ENCODE results near the gene RAD23A. TPM values are rescaled to one million over a fixed set of nuclear protein-coding genes. Genes with fewer than 3 reads are reported as not detected.

The RAD23A gene
- polyA plus RNA-seq (2013, experiment 1 of 2): 115 TPM
- polyA plus RNA-seq (2013, experiment 2 of 2): 115 TPM

- H3K27me3 ChIP-seq (ENCODE audit: control insufficient read depth in 3 of 3, insufficient read depth in 3 of 3, low read depth in 1 of 3, low read length in 3 of 3): no peaks in the 10 kb centered on the region
- H4K8ac ChIP-seq (ENCODE audit: low read depth, low read length): no peak within 1 kb of the TSS
- no peak within 1 kb of the TSS for H3K14ac ChIP-seq (ENCODE audit: low read length)
- no peak within 1 kb of the TSS for H2BK12ac ChIP-seq (ENCODE audit: low read length)
- H3K4me1 ChIP-seq (ENCODE audit: control insufficient read depth in 2 of 2, insufficient read depth in 1 of 2, low read depth in 1 of 2, low read length in 2 of 2): peaks cover 5 to 8% of the 10 kb centered on the region in 2 donors
- peaks cover 58 to 88% of the 10 kb centered on the region in 2 donors for H3K36me3 ChIP-seq (replicated peaks in 1 of 2; ENCODE audit: control insufficient read depth in 2 of 2, insufficient read depth in 2 of 2, low read length in 2 of 2)
- peak within 1 kb of the TSS; percentile 64 for H3K9ac ChIP-seq (ENCODE audit: low read depth, low read length, poor library complexity)
- H3K79me1 ChIP-seq (ENCODE audit: low read depth, low read length): peaks cover 5% of the 10 kb centered on the region
- peak within 1 kb of the TSS; percentile 88 for H2AK5ac ChIP-seq (ENCODE audit: low read depth, low read length)
- peak; percentile 99 for DNase-seq (ENCODE audit: low spot score)
- peak within 1 kb of the TSS; percentile 100 for H3K23ac ChIP-seq (ENCODE audit: low read depth, low read length, poor library complexity)
- peak within 1 kb of the TSS; percentile 59 for H3K4me2 ChIP-seq (ENCODE audit: insufficient read depth, low read length, poor library complexity, severe bottlenecking)
- peak within 1 kb of the TSS; percentile 80 to 84 for H3K4me3 ChIP-seq (ENCODE audit: low read length in 2 of 2)
- no peaks in the 10 kb centered on the region for H3K9me3 ChIP-seq (replicated peaks in 1 of 2; ENCODE audit: control insufficient read depth in 2 of 2, insufficient read depth in 1 of 2, low read depth in 1 of 2, low read length in 2 of 2)
- no CpG with 5 or more reads among the region's 62 CpGs for WGBS, 2 donors (ENCODE audit: extremely low coverage in 2 of 2, insufficient read length in 2 of 2, insufficient replicate concordance in 1 of 2)
- H3K4ac ChIP-seq (ENCODE audit: low read length): no peak within 1 kb of the TSS
- H3K18ac ChIP-seq (ENCODE audit: low read length): peak within 1 kb of the TSS; percentile 92
- peak within 1 kb of the TSS; percentile 68 for H2BK5ac ChIP-seq (ENCODE audit: low read length)
- peak within 1 kb of the TSS; percentile 96 for H3K27ac ChIP-seq (replicated peaks; ENCODE audit: low read length)
- H2BK15ac ChIP-seq (ENCODE audit: low read length): no peak within 1 kb of the TSS
- no peak within 1 kb of the TSS for H4K91ac ChIP-seq (ENCODE audit: low read depth, low read length, poor library complexity)
- H2BK120ac ChIP-seq (ENCODE audit: low read depth, low read length): no peak within 1 kb of the TSS
- H2AFZ ChIP-seq (ENCODE audit: low read length): peak within 1 kb of the TSS; percentile 77
Observed at GRCh38 chr19:12945479-12946091, at the start of gene RAD23A. Gene RAD23A (plus strand): TSS chr19:12945862. CDS start chr19:12945949, 87 bp downstream.

- H3K27me3 ChIP-seq (ENCODE audit: control insufficient read depth in 3 of 3, insufficient read depth in 3 of 3, low read depth in 1 of 3, low read length in 3 of 3): no peaks in the 10 kb centered on the region
- H3K4me2 ChIP-seq (ENCODE audit: insufficient read depth, low read length, poor library complexity, severe bottlenecking): no peak overlapping the region
- no peak overlapping the region for H4K8ac ChIP-seq (ENCODE audit: low read depth, low read length)
- no peak overlapping the region for H2BK120ac ChIP-seq (ENCODE audit: low read depth, low read length)
- no peak overlapping the region for H2AK5ac ChIP-seq (ENCODE audit: low read depth, low read length)
- peaks cover 39 to 66% of the 10 kb centered on the region in 2 donors for H3K36me3 ChIP-seq (replicated peaks in 1 of 2; ENCODE audit: control insufficient read depth in 2 of 2, insufficient read depth in 2 of 2, low read length in 2 of 2)
- peaks cover 7% of the 10 kb centered on the region for H3K79me1 ChIP-seq (ENCODE audit: low read depth, low read length)
- peak overlapping the region; percentile 32 for H2BK5ac ChIP-seq (ENCODE audit: low read length)
- no peak overlapping the region for H4K91ac ChIP-seq (ENCODE audit: low read depth, low read length, poor library complexity)
- no peak overlapping the region for H3K4ac ChIP-seq (ENCODE audit: low read length)
- H3K23ac ChIP-seq (ENCODE audit: low read depth, low read length, poor library complexity): no peak overlapping the region
- H3K4me1 ChIP-seq (ENCODE audit: control insufficient read depth in 2 of 2, insufficient read depth in 1 of 2, low read depth in 1 of 2, low read length in 2 of 2): peaks cover 3 to 4% of the 10 kb centered on the region in 2 donors
- H3K27ac ChIP-seq (replicated peaks; ENCODE audit: low read length): no peak overlapping the region
- H3K14ac ChIP-seq (ENCODE audit: low read length): no peak overlapping the region
- no peak for DNase-seq (ENCODE audit: low spot score)
- no peak overlapping the region for H2BK15ac ChIP-seq (ENCODE audit: low read length)
- no CpG with 5 or more reads among the region's 17 CpGs for WGBS, 2 donors (ENCODE audit: extremely low coverage in 2 of 2, insufficient read length in 2 of 2, insufficient replicate concordance in 1 of 2)
- H3K9ac ChIP-seq (ENCODE audit: low read depth, low read length, poor library complexity): no peak overlapping the region
- H2AFZ ChIP-seq (ENCODE audit: low read length): no peak overlapping the region
- H3K4me3 ChIP-seq (ENCODE audit: low read length in 2 of 2): no peak overlapping the region
- no peak overlapping the region for H2BK12ac ChIP-seq (ENCODE audit: low read length)
- H3K18ac ChIP-seq (ENCODE audit: low read length): no peak overlapping the region
- H3K9me3 ChIP-seq (replicated peaks in 1 of 2; ENCODE audit: control insufficient read depth in 2 of 2, insufficient read depth in 1 of 2, low read depth in 1 of 2, low read length in 2 of 2): peaks cover 0 to 2% of the 10 kb centered on the region in 2 donors
Observed at GRCh38 chr19:12896460-12896859, 49.2 kb upstream of the RAD23A start.

GRCh38 chr19:12899891-12900518, 45.7 kb upstream of the RAD23A start:
- WGBS, 2 donors (ENCODE audit: extremely low coverage in 2 of 2, insufficient read length in 2 of 2, insufficient replicate concordance in 1 of 2): no CpG with 5 or more reads among the region's 10 CpGs
- no peak overlapping the region for H3K14ac ChIP-seq (ENCODE audit: low read length)
- no peak overlapping the region for H3K9ac ChIP-seq (ENCODE audit: low read depth, low read length, poor library complexity)
- H3K27me3 ChIP-seq (ENCODE audit: control insufficient read depth in 3 of 3, insufficient read depth in 3 of 3, low read depth in 1 of 3, low read length in 3 of 3): no peaks in the 10 kb centered on the region
- no peak overlapping the region for H4K8ac ChIP-seq (ENCODE audit: low read depth, low read length)
- H2BK5ac ChIP-seq (ENCODE audit: low read length): no peak overlapping the region
- H2BK12ac ChIP-seq (ENCODE audit: low read length): no peak overlapping the region
- H3K23ac ChIP-seq (ENCODE audit: low read depth, low read length, poor library complexity): no peak overlapping the region
- peaks cover 24 to 52% of the 10 kb centered on the region in 2 donors for H3K36me3 ChIP-seq (replicated peaks in 1 of 2; ENCODE audit: control insufficient read depth in 2 of 2, insufficient read depth in 2 of 2, low read length in 2 of 2)
- H2AK5ac ChIP-seq (ENCODE audit: low read depth, low read length): no peak overlapping the region
- H3K27ac ChIP-seq (replicated peaks; ENCODE audit: low read length): no peak overlapping the region
- H2BK120ac ChIP-seq (ENCODE audit: low read depth, low read length): no peak overlapping the region
- no peak overlapping the region for H3K18ac ChIP-seq (ENCODE audit: low read length)
- no peak overlapping the region for H3K4me2 ChIP-seq (ENCODE audit: insufficient read depth, low read length, poor library complexity, severe bottlenecking)
- H3K79me1 ChIP-seq (ENCODE audit: low read depth, low read length): peaks cover 2% of the 10 kb centered on the region
- H2AFZ ChIP-seq (ENCODE audit: low read length): no peak overlapping the region
- no peak overlapping the region for H3K4ac ChIP-seq (ENCODE audit: low read length)
- no peak overlapping the region for H3K4me3 ChIP-seq (ENCODE audit: low read length in 2 of 2)
- no peak overlapping the region for H4K91ac ChIP-seq (ENCODE audit: low read depth, low read length, poor library complexity)
- no peak overlapping the region for H2BK15ac ChIP-seq (ENCODE audit: low read length)
- H3K9me3 ChIP-seq (replicated peaks in 1 of 2; ENCODE audit: control insufficient read depth in 2 of 2, insufficient read depth in 1 of 2, low read depth in 1 of 2, low read length in 2 of 2): no peaks in the 10 kb centered on the region
- H3K4me1 ChIP-seq (ENCODE audit: control insufficient read depth in 2 of 2, insufficient read depth in 1 of 2, low read depth in 1 of 2, low read length in 2 of 2): no peaks in the 10 kb centered on the region
- no peak for DNase-seq (ENCODE audit: low spot score)

GRCh38 chr19:12907166-12907565, 38.5 kb upstream of the RAD23A start:
- H2BK120ac ChIP-seq (ENCODE audit: low read depth, low read length): no peak overlapping the region
- H2AFZ ChIP-seq (ENCODE audit: low read length): no peak overlapping the region
- no peak overlapping the region for H3K14ac ChIP-seq (ENCODE audit: low read length)
- H3K4ac ChIP-seq (ENCODE audit: low read length): no peak overlapping the region
- H2AK5ac ChIP-seq (ENCODE audit: low read depth, low read length): no peak overlapping the region
- no peak overlapping the region for H3K23ac ChIP-seq (ENCODE audit: low read depth, low read length, poor library complexity)
- H3K27me3 ChIP-seq (ENCODE audit: control insufficient read depth in 3 of 3, insufficient read depth in 3 of 3, low read depth in 1 of 3, low read length in 3 of 3): no peaks in the 10 kb centered on the region
- H3K18ac ChIP-seq (ENCODE audit: low read length): no peak overlapping the region
- no peak overlapping the region for H2BK12ac ChIP-seq (ENCODE audit: low read length)
- H4K8ac ChIP-seq (ENCODE audit: low read depth, low read length): no peak overlapping the region
- no peak overlapping the region for H3K4me3 ChIP-seq (ENCODE audit: low read length in 2 of 2)
- H4K91ac ChIP-seq (ENCODE audit: low read depth, low read length, poor library complexity): no peak overlapping the region
- H3K4me2 ChIP-seq (ENCODE audit: insufficient read depth, low read length, poor library complexity, severe bottlenecking): no peak overlapping the region
- no peak overlapping the region for H3K27ac ChIP-seq (replicated peaks; ENCODE audit: low read length)
- H3K79me1 ChIP-seq (ENCODE audit: low read depth, low read length): no peaks in the 10 kb centered on the region
- no peak for DNase-seq (ENCODE audit: low spot score)
- peaks cover 2 to 8% of the 10 kb centered on the region in 2 donors for H3K4me1 ChIP-seq (ENCODE audit: control insufficient read depth in 2 of 2, insufficient read depth in 1 of 2, low read depth in 1 of 2, low read length in 2 of 2)
- H2BK15ac ChIP-seq (ENCODE audit: low read length): no peak overlapping the region
- H2BK5ac ChIP-seq (ENCODE audit: low read length): no peak overlapping the region
- H3K9ac ChIP-seq (ENCODE audit: low read depth, low read length, poor library complexity): no peak overlapping the region
- no CpG with 5 or more reads among the region's 9 CpGs for WGBS, 2 donors (ENCODE audit: extremely low coverage in 2 of 2, insufficient read length in 2 of 2, insufficient replicate concordance in 1 of 2)
- H3K9me3 ChIP-seq (replicated peaks in 1 of 2; ENCODE audit: control insufficient read depth in 2 of 2, insufficient read depth in 1 of 2, low read depth in 1 of 2, low read length in 2 of 2): no peaks in the 10 kb centered on the region
- peaks cover 1 to 6% of the 10 kb centered on the region in 2 donors for H3K36me3 ChIP-seq (replicated peaks in 1 of 2; ENCODE audit: control insufficient read depth in 2 of 2, insufficient read depth in 2 of 2, low read length in 2 of 2)

Data from neuronal stem cell (in vitro differentiated cells).